SK-N-SH (cell line): Measurements from ENCODE around the gene PPM1E.
"Not testable (repeated sequence)": the region's sequence is repeated elsewhere in the genome, so short reads cannot be mapped to it uniquely, and the experiment has no call there.

ENCODE experiments used
- CTCF ChIP-seq: fragments of 200-600 bp; sonication (generic); IDR thresholded peaks from 2 replicates; pipeline ENCODE4 v1.6.1; 2017; ENCODE audit warnings: antibody characterized with exemption, mild to moderate bottlenecking, moderate library complexity
- MAX ChIP-seq: IDR thresholded peaks from 2 replicates; pipeline ENCODE4 v1.4.0; 2012; ENCODE audit warnings: low read depth

- not testable (repeated sequence) for TF ChIP-seq CTCF, MAX
Observed at GRCh38 chr17:58749627-58750026, 6.0 kb upstream of the PPM1E start.
